A673 (cell line): ENCODE measurements around the gene SAMD14.

ENCODE experiments used
- CTCF ChIP-seq: fragments of 300-800, 200-600 bp; sonication (generic); conservative IDR thresholded peaks from 2 replicates; pipeline ENCODE4 v1.5.1; 2017; ENCODE audit warnings: low read depth, mild to moderate bottlenecking, antibody characterized with exemption, low read length, moderate library complexity, mixed read lengths
- EZH2 ChIP-seq: fragments of 200-600 bp; sonication (generic); IDR thresholded peaks from 2 replicates; pipeline ENCODE4 v1.6.1; 2017; ENCODE audit warnings: borderline replicate concordance, low read depth, mild to moderate bottlenecking, mixed read lengths, antibody characterized with exemption, low read length; ENCODE audit not compliant: poor library complexity, severe bottlenecking

- TF ChIP-seq CTCF: no peak
- TF ChIP-seq EZH2: no peak
Measured at GRCh38 chr17:50070908-50071680, 58.9 kb downstream of the SAMD14 start.
